SK-N-MC (cell line): ENCODE measurements around the gene MYCBPAP.
A peak's percentile ranks its signal among the peaks of the same experiment; 100 is the strongest.

Experiments used
- DNase-seq: peaks from one replicate; pipeline ENCODE4 v3.0.0-alpha.2; 2011; ENCODE audit warnings: low read depth, low spot score
- H3K27ac ChIP-seq: fragments of 200-600 bp; sonication (generic); 2 replicates; pipeline ENCODE4 v1.5.1; 2016; ENCODE audit warnings: mixed run types
- H3K36me3 ChIP-seq: fragments of 200-600 bp; sonication (generic); 2 replicates; pipeline ENCODE4 v1.6.1; 2017; ENCODE audit warnings: antibody characterized with exemption, low read length, mixed read lengths; ENCODE audit not compliant: insufficient read depth
- H3K4me3 ChIP-seq: fragments of 200-600 bp; sonication (generic); 2 replicates; pipeline ENCODE4 v1.5.1; 2016
- H3K9ac ChIP-seq: fragments of 200-600 bp; sonication (generic); 2 replicates; pipeline ENCODE4 v1.8.0; 2017; ENCODE audit warnings: mixed run types, mixed read lengths; ENCODE audit not compliant: insufficient read length
- H3K9me3 ChIP-seq: fragments of 200-600 bp; sonication (generic); 2 replicates; pipeline ENCODE4 v1.6.1; 2017; ENCODE audit warnings: low read depth, mild to moderate bottlenecking, antibody characterized with exemption, low read length, moderate library complexity, mixed read lengths
- EZH2 ChIP-seq: fragments of 200-600 bp; sonication (generic); IDR thresholded peaks from one replicate; pipeline ENCODE4 v1.6.1; 2017; ENCODE audit warnings: antibody characterized with exemption
- FOXP2 ChIP-seq: optimal IDR thresholded peaks from 2 replicates; pipeline ENCODE3; 2011; ENCODE audit warnings: mild to moderate bottlenecking, moderate library complexity; ENCODE audit not compliant: insufficient read depth; ENCODE audit errors: extremely low read length, control extremely low read depth
- POLR2AphosphoS5 ChIP-seq: IDR thresholded peaks from 2 replicates; pipeline ENCODE4 v1.6.1; 2012; ENCODE audit warnings: mild to moderate bottlenecking, low read depth, low read length, borderline replicate concordance

Gene MYCBPAP

DNA sequence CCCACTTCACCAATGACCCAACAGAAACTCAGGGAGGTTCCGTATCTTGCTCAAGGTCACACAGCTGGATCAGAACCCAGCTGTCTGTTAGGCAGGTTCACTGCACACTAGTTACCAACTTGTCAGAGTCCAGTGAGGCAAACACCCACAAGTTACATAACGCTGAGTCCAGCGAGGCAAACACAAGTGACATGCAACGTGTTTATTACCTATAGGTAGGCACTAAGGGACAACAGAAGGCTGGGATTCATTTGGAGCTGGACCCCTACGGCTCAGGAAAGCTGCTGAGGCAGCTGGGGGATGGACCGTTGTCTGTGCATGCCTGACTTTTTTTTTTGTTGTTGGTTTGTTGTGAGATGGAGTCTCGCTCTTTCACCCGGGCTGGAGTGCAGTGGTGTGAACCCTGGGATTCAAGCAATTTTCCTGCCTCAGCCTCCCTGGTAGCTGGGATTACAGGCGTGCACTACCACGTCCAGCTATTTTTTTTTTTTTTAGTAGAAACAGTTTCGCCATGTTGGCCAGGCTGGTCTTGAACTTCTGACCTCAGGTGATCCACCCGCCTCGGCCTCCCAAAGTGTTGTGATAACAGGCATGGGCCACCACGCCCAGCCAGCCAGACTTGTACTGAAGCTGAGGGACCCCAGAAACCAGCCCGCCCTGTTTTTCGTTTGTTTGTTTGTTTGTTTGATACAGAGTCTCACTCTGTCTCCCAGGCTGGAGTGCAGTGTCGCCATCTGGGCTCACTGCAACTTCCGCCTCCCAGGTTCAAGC, 31.5 kb upstream of the MYCBPAP start:
- H3K9ac ChIP-seq, result no peak overlapping the region
- peaks cover 4% of the 10 kb centered on the region for H3K36me3 ChIP-seq
- no peak for TF ChIP-seq FOXP2
- TF ChIP-seq EZH2, result no peak
- TF ChIP-seq POLR2AphosphoS5, result no peak
- no peak for DNase-seq
- H3K27ac ChIP-seq, result no peak overlapping the region
- H3K9me3 ChIP-seq, result no peaks in the 10 kb centered on the region
- H3K4me3 ChIP-seq, result no peak overlapping the region

DNA sequence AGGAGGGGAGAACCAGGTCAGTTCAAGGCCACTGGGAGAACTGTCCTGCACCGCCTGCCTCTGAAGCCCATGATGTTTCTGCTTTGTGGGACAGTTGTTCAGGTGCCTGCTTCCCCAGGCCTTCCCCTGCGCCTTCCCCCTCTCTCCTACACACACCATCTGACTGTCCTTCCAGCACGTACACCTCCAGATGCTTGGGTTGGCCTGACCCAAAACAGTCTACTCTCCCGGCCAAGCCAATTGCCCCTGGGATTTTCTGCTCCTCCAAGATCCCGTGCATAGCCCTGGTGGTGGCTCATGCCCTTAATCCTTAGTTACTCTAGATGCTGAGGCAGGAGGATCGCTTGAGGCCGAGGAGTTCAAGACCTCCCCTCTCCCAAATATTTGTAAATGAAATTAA, 30.3 kb upstream of the MYCBPAP start:
- Histone ChIP-seq H3K36me3 (peaks cover 10% of the 10 kb centered on the region), H3K27ac (no peak overlapping the region), H3K4me3 (peak overlapping the region; percentile 99), H3K9me3 (no peaks in the 10 kb centered on the region), H3K9ac (peak overlapping the region; percentile 87)
- TF ChIP-seq POLR2AphosphoS5 (no peak), EZH2 (no peak), FOXP2 (no peak)
- DNase-seq, result no peak

DNA sequence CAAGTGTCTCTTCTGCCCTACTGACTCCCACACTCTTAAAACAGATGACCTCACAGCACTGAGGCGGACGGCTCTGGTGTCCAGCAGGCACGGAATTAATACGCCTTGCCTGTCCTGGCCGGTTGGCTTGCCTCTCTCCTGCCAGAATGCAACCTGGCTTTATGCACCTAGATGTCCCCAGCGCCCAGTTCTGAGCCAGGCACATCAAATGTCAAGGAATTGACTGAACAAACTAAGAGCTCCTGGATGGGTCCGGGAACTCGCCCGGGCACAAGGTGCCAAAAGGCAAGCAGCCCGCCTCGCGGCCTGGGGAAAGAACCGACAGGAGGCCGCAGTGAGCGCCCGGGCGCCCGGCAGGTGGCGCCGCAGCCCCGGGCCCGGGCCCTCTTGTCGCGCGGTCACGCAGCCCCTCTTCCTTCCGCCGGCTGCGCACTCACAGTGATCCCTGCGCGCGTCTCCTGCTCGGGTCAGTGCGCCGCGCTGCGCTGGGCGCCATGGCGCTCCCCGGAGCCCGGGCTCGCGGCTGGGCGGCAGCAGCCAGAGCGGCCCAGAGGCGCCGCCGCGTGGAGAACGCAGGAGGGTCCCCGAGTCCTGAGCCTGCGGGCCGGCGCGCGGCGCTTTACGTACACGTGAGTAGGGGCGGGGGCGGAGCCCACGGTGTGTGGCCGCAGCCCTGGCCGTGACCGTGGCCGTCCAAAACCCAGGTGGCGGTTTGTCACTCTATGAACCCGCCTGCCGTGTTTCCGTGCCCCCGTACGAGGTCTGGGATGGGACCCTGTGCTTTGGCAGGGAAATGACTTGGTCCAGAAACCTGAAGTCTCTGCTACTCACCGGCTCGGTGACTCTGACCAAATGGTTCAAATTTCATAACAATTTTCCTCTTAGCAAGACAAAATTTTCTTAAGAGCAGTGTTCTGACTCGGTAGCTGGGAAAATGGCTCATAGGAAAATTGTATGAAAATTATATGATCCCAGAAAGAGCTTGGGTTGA, 29.6 kb upstream of the MYCBPAP start, which contains the start of gene RSAD1:
RSAD1 (plus strand) TSS at position 470 of the 991 bp plus-strand sequence; CDS start at position 495, 25 bp downstream.
- no peak for DNase-seq
- 0 out of 2 replicates have a peak within 1 kb of the TSS, but pooled peaks have one; percentile 25 for H3K27ac ChIP-seq
- no peaks in the 10 kb centered on the region for H3K9me3 ChIP-seq
- H3K9ac ChIP-seq, result peak within 1 kb of the TSS; percentile 87
- peak within 1 kb of the TSS; percentile 99 for H3K4me3 ChIP-seq
- TF ChIP-seq FOXP2 (no peak), POLR2AphosphoS5 (peak; percentile 48; the same call in 1 of the 2 replicates), EZH2 (no peak)
- H3K36me3 ChIP-seq, result peaks cover 12% of the 10 kb centered on the region

DNA sequence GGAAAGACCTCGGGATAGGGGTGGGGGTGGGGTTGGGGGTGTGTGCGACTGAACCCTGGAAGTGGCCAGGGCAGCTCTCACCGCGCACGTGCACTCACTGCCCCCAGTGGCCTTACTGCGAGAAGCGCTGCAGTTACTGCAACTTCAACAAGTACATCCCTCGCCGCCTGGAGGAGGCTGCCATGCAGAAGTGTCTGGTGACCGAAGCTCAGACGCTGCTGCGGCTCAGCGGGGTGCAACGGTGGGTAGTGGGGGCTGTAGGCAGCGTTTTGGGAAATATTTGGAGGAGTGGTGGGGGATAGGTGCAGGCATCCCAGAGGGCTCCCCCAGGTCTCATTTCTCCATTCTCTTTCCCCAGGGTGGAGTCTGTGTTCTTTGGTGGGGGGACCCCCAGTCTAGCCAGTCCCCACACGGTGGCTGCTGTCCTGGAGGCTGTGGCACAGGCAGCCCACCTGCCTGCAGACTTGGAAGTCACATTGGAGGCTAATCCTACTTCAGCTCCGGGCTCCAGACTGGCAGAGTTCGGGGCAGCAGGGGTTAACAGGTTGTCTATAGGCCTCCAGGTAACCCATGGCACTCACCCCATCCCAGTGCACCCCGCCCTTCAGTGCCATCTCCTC, 28.6 kb upstream of the MYCBPAP start:
- peak overlapping the region; percentile 87 for H3K9ac ChIP-seq
- H3K27ac ChIP-seq, result no peak overlapping the region
- no peaks in the 10 kb centered on the region for H3K9me3 ChIP-seq
- TF ChIP-seq POLR2AphosphoS5 (no peak), FOXP2 (no peak), EZH2 (no peak)
- peak overlapping the region; percentile 99 for H3K4me3 ChIP-seq
- peaks cover 17% of the 10 kb centered on the region for H3K36me3 ChIP-seq
- DNase-seq, result no peak

DNA sequence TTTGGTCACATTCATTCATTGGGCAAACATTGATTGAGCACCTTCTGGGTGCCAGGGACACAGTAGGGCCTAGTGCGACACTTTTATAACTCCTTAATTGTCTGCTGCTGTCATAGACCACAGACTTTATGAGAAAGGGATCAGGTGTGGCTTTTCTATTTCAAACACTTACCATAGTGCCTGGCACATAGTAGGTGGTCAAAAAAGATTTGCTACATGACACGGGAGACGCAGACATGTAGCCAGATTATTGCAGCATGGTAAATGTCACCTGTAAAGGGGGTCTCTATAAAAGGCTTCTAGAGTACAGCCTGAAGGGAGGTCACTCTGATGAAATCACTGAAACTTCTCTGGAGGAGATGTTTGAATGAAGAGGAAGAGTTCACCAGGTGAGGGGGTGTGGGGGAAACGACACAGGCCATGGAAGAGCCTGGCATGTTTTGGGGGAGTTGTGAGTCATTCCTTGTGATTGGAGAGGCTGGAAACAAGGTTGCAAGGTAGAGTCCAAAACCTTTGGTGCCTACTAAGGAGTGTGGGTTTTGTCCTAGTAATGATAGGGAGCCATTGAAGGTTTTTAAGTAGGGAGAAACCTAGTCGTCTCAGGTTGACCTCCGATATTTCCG, 28.0 kb upstream of the MYCBPAP start:
- Histone ChIP-seq H3K36me3 (peaks cover 17% of the 10 kb centered on the region), H3K9ac (no peak overlapping the region), H3K27ac (no peak overlapping the region), H3K4me3 (peak overlapping the region; percentile 99), H3K9me3 (no peaks in the 10 kb centered on the region)
- DNase-seq, result no peak
- no peak for TF ChIP-seq EZH2
- TF ChIP-seq FOXP2, result no peak
- TF ChIP-seq POLR2AphosphoS5, result no peak

DNA sequence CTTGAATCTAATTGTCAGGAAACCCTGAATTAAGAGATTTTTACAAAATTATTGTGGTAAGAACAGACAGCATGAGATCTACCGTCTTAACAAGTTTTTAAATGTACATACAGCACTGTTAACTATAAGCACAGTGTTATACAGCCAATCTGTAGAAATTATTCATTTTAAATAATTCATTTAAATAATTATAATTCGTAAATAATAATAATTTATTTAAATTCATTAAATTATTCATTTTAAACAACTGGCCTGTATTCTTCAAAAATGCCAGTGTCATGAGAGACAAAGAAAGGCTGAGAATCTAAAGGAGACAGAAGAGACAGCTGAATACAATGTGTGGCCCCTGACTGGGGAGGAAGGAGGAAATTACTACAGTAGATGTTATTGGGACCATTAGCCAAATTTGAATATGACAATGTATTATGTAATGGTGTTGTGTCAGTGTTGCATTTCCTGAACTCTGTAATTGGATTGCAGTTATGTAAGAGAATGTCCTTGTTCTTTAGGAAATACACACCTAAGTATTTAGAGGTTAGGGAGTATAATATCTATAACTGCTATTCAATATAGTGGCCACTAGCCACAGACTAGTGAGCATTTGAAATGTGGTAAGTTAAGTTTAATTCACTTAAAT, 27.3 kb upstream of the MYCBPAP start:
- Histone ChIP-seq H3K4me3 (no peak overlapping the region), H3K27ac (0 out of 2 replicates have a peak overlapping the region, but pooled peaks have one; percentile 15), H3K9ac (no peak overlapping the region), H3K9me3 (no peaks in the 10 kb centered on the region), H3K36me3 (peaks cover 17% of the 10 kb centered on the region)
- DNase-seq, result no peak
- TF ChIP-seq POLR2AphosphoS5 (no peak), FOXP2 (no peak), EZH2 (no peak)

DNA sequence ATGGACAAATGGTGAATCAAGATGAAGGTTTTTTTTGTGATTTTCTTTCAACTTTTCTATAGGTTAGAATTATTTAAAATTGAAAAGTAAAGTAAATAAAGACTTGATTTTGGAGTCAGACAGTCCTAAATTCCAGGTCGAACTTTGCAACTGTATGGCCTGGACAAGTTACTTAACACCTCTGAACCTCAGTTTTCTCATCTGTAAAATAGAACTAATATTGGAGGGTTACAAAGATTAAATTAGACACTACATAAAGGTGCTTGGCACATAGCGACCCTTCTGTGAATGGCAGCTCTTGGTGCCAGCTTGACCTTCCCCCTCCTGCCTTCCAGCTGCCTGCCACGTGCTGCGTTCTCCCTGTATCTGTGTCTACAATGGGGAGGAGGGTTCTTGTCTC, 26.6 kb upstream of the MYCBPAP start:
- Histone ChIP-seq H3K36me3 (peaks cover 17% of the 10 kb centered on the region), H3K9me3 (no peaks in the 10 kb centered on the region), H3K9ac (no peak overlapping the region), H3K27ac (0 out of 2 replicates have a peak overlapping the region, but pooled peaks have one; percentile 15), H3K4me3 (no peak overlapping the region)
- DNase-seq, result no peak
- no peak for TF ChIP-seq FOXP2
- no peak for TF ChIP-seq EZH2
- no peak for TF ChIP-seq POLR2AphosphoS5
